Measurements from ENCODE around the gene GPC5.

GPC5 gene

DNA sequence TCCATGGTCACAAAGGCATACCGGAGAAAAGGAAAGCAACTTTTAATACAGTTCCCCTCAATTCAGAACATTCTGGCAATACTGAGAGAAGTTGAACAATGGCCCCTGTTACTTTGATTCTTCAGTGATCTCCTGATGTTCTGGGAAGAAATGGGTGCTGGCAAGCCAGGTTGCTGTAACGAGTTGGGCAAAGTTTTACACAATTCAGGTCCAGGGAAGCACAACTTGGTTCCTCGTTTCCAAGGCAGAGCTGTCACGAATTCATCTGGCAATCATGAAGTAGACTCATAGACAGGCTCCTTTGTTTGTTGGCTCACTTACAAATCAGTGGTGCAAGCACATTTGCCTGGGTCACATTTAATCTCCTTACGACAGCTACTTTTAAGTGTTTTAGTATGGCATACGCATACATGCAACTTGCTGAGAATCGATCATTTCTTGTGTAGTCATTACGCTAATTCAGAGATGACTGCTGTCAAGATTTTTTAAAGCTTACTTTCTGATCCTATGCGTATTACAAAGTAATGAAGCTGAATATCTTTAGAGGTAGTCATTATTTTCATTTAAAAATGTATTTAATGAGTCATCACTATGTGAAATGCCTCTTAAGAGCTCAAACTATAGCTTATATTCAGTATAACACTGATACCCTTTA, 174.7 kb downstream of the GPC5 start:
- DNase-seq (ENCODE audit: low read depth) = no peak
- no peak overlapping the region for H3K4me3 ChIP-seq (ENCODE audit: control insufficient read depth, low read depth, low read length)
- TF ChIP-seq, protein P1, sequence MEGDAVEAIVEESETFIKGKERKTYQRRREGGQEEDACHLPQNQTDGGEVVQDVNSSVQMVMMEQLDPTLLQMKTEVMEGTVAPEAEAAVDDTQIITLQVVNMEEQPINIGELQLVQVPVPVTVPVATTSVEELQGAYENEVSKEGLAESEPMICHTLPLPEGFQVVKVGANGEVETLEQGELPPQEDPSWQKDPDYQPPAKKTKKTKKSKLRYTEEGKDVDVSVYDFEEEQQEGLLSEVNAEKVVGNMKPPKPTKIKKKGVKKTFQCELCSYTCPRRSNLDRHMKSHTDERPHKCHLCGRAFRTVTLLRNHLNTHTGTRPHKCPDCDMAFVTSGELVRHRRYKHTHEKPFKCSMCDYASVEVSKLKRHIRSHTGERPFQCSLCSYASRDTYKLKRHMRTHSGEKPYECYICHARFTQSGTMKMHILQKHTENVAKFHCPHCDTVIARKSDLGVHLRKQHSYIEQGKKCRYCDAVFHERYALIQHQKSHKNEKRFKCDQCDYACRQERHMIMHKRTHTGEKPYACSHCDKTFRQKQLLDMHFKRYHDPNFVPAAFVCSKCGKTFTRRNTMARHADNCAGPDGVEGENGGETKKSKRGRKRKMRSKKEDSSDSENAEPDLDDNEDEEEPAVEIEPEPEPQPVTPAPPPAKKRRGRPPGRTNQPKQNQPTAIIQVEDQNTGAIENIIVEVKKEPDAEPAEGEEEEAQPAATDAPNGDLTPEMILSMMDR (conservative IDR thresholded peaks at IDR 0.05; ENCODE audit: control insufficient read depth, insufficient read depth, low read depth, low read length) = no peak

DNA sequence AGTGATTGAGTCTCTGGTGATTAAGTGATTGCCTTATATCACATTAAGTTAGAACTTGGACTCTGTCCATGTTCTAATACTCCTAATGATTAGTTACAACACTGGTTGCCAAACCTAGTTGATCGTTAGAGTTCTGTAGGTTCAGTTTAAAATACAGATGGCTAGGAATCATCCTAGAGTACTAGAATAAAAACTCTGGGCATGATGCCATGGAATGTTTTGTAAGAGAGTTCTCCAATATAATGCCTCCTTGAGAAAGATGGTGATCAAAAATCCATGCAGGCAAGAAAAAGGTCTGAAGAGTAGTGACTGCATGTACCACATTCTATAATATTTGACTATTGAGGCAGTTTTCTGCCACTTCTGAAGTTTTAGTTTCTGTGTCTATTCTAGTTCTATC, 176.3 kb downstream of the GPC5 start:
- DNase-seq (ENCODE audit: low read depth) = no peak
- TF ChIP-seq, protein P1 (conservative IDR thresholded peaks at IDR 0.05; ENCODE audit: control insufficient read depth, insufficient read depth, low read depth, low read length) = no peak
- no peak overlapping the region for H3K4me3 ChIP-seq (ENCODE audit: control insufficient read depth, low read depth, low read length)

DNA sequence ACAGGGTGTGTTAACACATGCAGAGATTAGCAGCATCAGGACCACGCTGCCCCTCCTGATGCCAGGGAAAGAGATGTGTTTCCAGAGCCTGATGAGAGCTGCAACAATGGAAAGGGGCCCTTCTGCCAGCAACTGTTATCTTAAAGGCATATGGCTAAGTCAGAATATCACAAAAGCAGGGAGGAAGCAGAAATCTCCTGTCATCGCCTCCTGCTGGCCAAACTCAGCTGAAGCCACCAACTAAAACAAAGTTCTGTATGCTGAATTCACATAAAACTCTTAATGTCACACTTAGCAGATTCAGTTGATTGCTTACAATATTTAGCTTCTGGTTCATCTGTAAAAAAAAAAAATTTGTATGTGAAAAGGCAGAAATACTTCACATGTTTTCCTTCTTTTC, 178.2 kb downstream of the GPC5 start:
- TF ChIP-seq, protein P1 (conservative IDR thresholded peaks at IDR 0.05; ENCODE audit: control insufficient read depth, insufficient read depth, low read depth, low read length) = no peak
- no peak overlapping the region for H3K4me3 ChIP-seq (ENCODE audit: control insufficient read depth, low read depth, low read length)
- no peak for DNase-seq (ENCODE audit: low read depth)

DNA sequence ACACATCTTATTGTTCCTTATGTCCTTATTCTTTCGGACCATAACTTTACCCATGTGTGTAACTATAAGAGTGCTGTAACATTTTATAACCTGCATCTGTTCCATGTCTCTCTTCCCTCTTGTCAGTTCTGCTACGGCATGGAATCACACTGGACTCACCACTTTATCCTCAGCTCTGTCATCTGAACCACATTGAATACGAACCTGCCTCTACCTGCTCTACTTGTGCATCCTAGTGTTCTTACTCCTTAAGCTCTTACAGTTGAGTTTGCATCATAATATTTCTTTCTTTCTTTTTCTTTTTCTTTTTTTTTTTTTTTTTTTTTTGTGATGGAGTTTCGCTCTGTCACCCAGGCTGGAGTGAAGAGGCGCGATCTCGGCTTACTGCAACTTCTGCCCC, 180.9 kb downstream of the GPC5 start:
- no peak overlapping the region for H3K4me3 ChIP-seq (ENCODE audit: control insufficient read depth, low read depth, low read length)
- TF ChIP-seq, protein P1 (conservative IDR thresholded peaks at IDR 0.05; ENCODE audit: control insufficient read depth, insufficient read depth, low read depth, low read length) = no peak
- DNase-seq (ENCODE audit: low read depth) = no peak

DNA sequence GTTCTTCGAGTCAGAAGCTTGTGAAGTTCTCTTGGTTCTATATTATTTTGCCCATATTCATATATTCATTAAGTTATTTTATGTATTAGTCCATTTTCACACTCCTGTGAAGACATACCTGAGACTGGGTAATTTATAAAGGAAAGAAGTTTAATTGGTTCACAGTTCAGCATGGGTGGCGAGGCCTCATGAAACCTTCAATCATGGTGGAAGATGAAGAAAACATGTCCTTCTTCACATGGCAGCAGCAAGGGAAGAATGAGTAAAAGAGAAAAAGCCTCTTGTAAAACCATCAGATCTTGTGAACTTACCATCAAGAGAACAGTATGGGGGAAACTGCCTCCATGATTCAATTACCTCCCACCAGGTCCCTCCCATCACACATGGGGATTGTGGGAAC, 182.3 kb downstream of the GPC5 start:
- TF ChIP-seq, protein P1 (conservative IDR thresholded peaks at IDR 0.05; ENCODE audit: control insufficient read depth, insufficient read depth, low read depth, low read length) = no peak
- DNase-seq (ENCODE audit: low read depth) = no peak
- H3K4me3 ChIP-seq (ENCODE audit: control insufficient read depth, low read depth, low read length) = no peak overlapping the region

DNA sequence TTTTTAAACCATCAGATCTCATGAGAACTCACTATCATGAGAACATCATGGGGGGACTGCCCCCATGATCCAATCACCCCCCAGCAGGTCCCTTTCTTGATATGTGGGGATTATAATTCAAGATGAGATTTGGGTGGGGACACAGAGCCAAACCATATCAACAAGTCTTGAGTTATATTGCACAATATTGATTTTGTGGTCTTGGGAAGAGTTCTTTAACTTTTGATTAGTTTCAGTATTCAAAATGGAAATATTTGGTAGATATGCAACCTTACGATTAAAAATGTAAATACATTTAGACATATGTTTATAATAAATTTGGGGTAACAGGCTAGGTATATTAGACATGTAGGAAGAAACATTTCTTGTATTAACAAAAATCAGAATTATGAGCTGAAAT, 188.2 kb downstream of the GPC5 start:
- no peak overlapping the region for H3K4me3 ChIP-seq (ENCODE audit: control insufficient read depth, low read depth, low read length)

More for the DNA sequence above, 188.2 kb downstream of the GPC5 start:
- TF ChIP-seq, protein P1 (conservative IDR thresholded peaks at IDR 0.05; ENCODE audit: control insufficient read depth, insufficient read depth, low read depth, low read length) = no peak
- no peak for DNase-seq (ENCODE audit: low read depth)
